ENCODE measurements around the gene EYA2.

EYA2 gene

DNA sequence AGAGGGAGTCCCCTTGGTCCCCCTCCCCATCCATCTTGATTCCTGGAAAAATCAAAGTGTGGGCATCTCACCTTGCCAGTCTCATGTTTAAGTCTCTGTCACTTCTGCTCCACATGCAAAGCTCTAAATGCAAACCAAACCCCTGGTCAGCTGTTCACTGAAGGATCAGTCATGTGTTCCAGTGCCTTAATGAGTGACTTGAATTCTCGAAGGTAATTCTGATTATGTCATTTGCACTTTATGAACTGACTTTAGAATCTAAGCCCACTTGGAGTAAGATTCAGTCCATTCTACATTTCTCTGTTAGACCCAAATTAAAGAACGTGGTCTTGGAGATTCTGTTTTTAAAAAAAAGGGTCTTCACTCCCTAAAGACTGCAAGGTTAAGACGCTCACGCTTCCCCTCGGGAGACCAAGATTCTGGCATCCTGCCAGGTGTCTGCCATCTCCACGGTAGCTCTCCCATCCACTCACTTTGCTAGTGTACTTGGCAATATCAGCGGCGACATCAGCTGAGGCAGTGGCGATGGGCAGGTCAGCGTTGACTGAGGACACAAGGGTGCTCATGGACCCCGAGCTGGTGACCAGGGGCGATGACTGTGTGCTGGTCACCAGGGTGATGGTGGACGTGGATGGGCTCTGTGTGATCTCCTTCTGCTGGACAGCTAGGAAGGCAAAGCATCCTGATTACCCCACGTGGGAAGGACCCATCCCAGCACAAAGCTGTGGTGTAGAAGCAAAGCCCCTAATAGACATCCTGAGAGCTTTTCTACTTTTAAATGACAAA is 341.4 kb downstream of the EYA2 start:
- no peak for DNase-seq

- no peak for DNase-seq
Measured at GRCh38 chr20:47236639-47236900, 341.9 kb downstream of the EYA2 start.

DNA sequence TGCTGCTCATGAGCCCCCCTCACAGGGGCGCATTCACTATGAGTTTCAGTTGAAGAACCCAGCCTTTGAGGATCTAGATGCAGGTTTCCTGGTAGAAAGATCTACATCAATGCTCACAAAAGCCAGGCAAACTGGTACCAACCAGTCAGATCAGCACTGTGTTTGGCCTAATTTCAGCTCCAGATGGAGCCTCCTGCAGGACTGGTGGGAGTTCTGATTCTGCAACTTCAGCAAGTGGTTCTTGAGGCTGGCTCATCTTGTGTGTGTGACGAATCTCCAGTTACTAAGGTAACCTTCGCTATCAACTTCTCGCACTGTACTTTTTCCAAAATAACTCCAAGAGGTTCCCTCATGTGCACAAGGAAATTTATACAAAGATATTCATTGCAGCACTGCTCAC is 343.1 kb downstream of the EYA2 start:
- DNase-seq = no peak

All from activated naive CD4-positive, alpha-beta T cell treated with Interleukin-2 at 50 U/mL for 16 hours (primary cell).